Prostate gland (tissue), 2 donors: ENCODE measurements around the gene GNAI2. TPM values are rescaled to one million over a fixed set of nuclear protein-coding genes. Genes with fewer than 3 reads are reported as not detected.

Experiments
- DNase-seq: peaks from one replicate; pipeline ENCODE4 v3.0.0-alpha.2; 2019; ENCODE audit warnings: low spot score
- H3K27ac ChIP-seq, 2 donors: fragments of 200-600 bp; sonication (generic); 2 replicates each; pipeline ENCODE4 v1.5.1; 2017 to 2019
- H3K27me3 ChIP-seq: fragments of 200-600 bp; sonication (generic); replicated peaks from 2 replicates; pipeline ENCODE4 v1.5.1; 2019; ENCODE audit not compliant: insufficient read depth
- H3K36me3 ChIP-seq, 2 donors: fragments of 200-600 bp; sonication (generic); 1 replicate in 1 of 2; 2 replicates in 1 of 2; pipeline versions ENCODE4 v1.5.1 to v1.8.1; 2017 to 2019
- H3K4me1 ChIP-seq: fragments of 200-600 bp; sonication (generic); replicated peaks from 2 replicates; pipeline ENCODE4 v1.5.1; 2019
- H3K4me3 ChIP-seq, 2 donors: fragments of 200-600 bp; sonication (generic); 2 replicates each; pipeline ENCODE4 v1.5.1; 2017 to 2019
- H3K9me3 ChIP-seq: fragments of 200-600 bp; sonication (generic); 2 replicates; pipeline ENCODE4 v1.5.1; 2017
- CTCF ChIP-seq, 4 experiments: fragments of 200-600 bp in 2 of 4; fragments of 450-650 bp in 2 of 4; sonication (generic) in 2 of 4; IDR thresholded peaks; 1 replicate in 3 of 4; 2 replicates in 1 of 4; pipeline ENCODE4 v1.5.1; 2016 to 2019; ENCODE audit warnings: antibody characterized with exemption in 4 of 4, mild to moderate bottlenecking in 2 of 4, moderate library complexity in 2 of 4
- POLR2A ChIP-seq: fragments of 450-650 bp; IDR thresholded peaks from one replicate; pipeline ENCODE4 v1.6.1; 2016; ENCODE audit warnings: antibody characterized with exemption, mild to moderate bottlenecking
- POLR2AphosphoS5 ChIP-seq: sonication (generic); formaldehyde crosslinking; IDR thresholded peaks from one replicate; pipeline ENCODE4 v1.6.1; 2017; ENCODE audit warnings: antibody characterized with exemption
- WGBS: methylation state at CpG from one replicate; pipeline ENCODE4 v1.1.5; 2018; 5-methylcytosine and 5-hydroxymethylcytosine counted together
- intact Hi-C: fragments of 100-400 bp; cut with DNase I; formaldehyde crosslinking; loops from one replicate; pipeline ENCODE4 v1.14.2; 2022
- total RNA-seq, 2 donors: library from RNA; depleted of rRNA; stranded (reverse); fragments of >200 nt; gene quantifications; one replicate each; pipeline ENCODE4 v1.1.0, GENCODE V29; 2016

GNAI2 gene
- total RNA-seq, 2 donors from 2014 or later = 118 to 301 TPM

GRCh38 chr3:50265571-50265970 lies 29.6 kb downstream of the GNAI2 start:
- no peak for DNase-seq
- Histone ChIP-seq H3K4me3 (no peak overlapping the region), H3K4me1 (peaks cover 27% of the 10 kb centered on the region), H3K36me3 (no peaks in the 10 kb centered on the region), H3K27me3 (no peaks in the 10 kb centered on the region), H3K27ac (peak overlapping the region; percentile 80 to 81), H3K9me3 (no peaks in the 10 kb centered on the region)
- WGBS = 29% methylated on average over 1 of the region's 1 CpG
- no peak for TF ChIP-seq CTCF (IDR thresholded peaks at IDR 0.05)
- TF ChIP-seq POLR2AphosphoS5 = no peak
- TF ChIP-seq POLR2A = no peak
- intact Hi-C loops = no loop called here

- Histone ChIP-seq H3K36me3 (no peaks in the 10 kb centered on the region), H3K27ac (peak overlapping the region; percentile 80 to 81), H3K4me3 (no peak overlapping the region), H3K27me3 (no peaks in the 10 kb centered on the region), H3K4me1 (peaks cover 22% of the 10 kb centered on the region), H3K9me3 (no peaks in the 10 kb centered on the region)
- WGBS = 69% methylated on average over 6 of the region's 6 CpGs
- intact Hi-C loops = no loop called here
- DNase-seq = no peak
- no peak for TF ChIP-seq CTCF (IDR thresholded peaks at IDR 0.05)
- TF ChIP-seq POLR2A = no peak
- no peak for TF ChIP-seq POLR2AphosphoS5
Measured at GRCh38 chr3:50266017-50266416, 30.0 kb downstream of the GNAI2 start.

- WGBS = 57% methylated on average over 7 of the region's 7 CpGs
- Histone ChIP-seq H3K36me3 (no peaks in the 10 kb centered on the region), H3K9me3 (no peaks in the 10 kb centered on the region), H3K4me3 (peak overlapping the region; percentile 17 to 26), H3K27ac (peak overlapping the region; percentile 80 to 81), H3K4me1 (peaks cover 18% of the 10 kb centered on the region), H3K27me3 (no peaks in the 10 kb centered on the region)
- intact Hi-C loops = no loop called here
- TF ChIP-seq POLR2AphosphoS5 (no peak), CTCF (IDR thresholded peaks at IDR 0.05) (no peak), POLR2A (no peak)
- no peak for DNase-seq
Measured at GRCh38 chr3:50266836-50267235, 30.8 kb downstream of the GNAI2 start.

- Histone ChIP-seq H3K4me1 (peaks cover 18% of the 10 kb centered on the region), H3K9me3 (no peaks in the 10 kb centered on the region), H3K27ac (peak overlapping the region; percentile 80 to 81), H3K27me3 (no peaks in the 10 kb centered on the region), H3K4me3 (peak overlapping the region; percentile 17 to 26), H3K36me3 (no peaks in the 10 kb centered on the region)
- WGBS = 5% methylated on average over 22 of the region's 22 CpGs
- TF ChIP-seq CTCF (IDR thresholded peaks at IDR 0.05) (peak in 1 of 4 experiments; percentile 14), POLR2AphosphoS5 (peak; percentile 65), POLR2A (peak; percentile 51)
- intact Hi-C loops = no loop called here
- DNase-seq = peak; percentile 61
Measured at GRCh38 chr3:50267280-50267913, 31.4 kb downstream of the GNAI2 start.

- TF ChIP-seq POLR2AphosphoS5 (no peak), CTCF (IDR thresholded peaks at IDR 0.05) (no peak), POLR2A (no peak)
- Histone ChIP-seq H3K4me1 (peaks cover 18% of the 10 kb centered on the region), H3K9me3 (no peaks in the 10 kb centered on the region), H3K4me3 (no peak overlapping the region), H3K27ac (no peak overlapping the region), H3K27me3 (no peaks in the 10 kb centered on the region), H3K36me3 (no peaks in the 10 kb centered on the region)
- intact Hi-C loops = no loop called here
- WGBS = 32% methylated on average over 3 of the region's 3 CpGs
- no peak for DNase-seq
Measured at GRCh38 chr3:50268276-50268675, 32.3 kb downstream of the GNAI2 start.
